ENCODE measurements around the gene COL8A2. TPM values are rescaled to one million over a fixed set of nuclear protein-coding genes. Genes with fewer than 3 reads are reported as not detected.

Gene COL8A2
- total RNA-seq, 1 experiment from 2014 or later: not detected

DNA sequence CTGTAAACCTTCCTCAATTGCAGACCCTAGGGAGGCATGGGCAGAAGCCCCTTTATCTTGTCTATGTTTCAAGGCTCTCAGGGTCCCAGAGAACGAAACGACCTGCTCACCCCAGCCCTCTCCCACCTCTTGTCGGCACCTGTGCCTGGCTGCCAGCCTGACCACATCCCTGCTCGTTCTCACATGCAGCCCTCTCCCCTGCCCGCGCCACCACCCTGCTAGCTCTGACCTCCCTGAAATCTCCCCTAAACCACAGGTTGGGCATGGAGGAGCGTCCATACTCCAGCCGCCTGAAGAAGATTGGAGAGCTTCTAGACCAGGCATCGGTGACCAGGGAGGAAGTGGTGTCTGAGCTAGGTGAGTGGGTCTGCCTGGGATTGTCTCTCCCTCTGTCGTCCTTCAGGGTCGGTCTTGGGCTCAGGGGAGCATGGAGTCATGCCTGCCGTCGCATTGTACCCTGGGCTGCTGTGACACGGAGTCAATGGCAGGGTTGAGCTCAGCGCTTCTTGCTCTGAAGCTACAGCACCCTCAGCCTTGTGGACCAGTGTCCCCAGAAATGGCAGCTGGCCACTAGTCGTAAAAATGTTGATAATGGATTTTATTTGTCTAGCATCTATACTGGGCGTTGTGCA lies 32.7 kb downstream of the COL8A2 start:
- TF ChIP-seq, protein P1, sequence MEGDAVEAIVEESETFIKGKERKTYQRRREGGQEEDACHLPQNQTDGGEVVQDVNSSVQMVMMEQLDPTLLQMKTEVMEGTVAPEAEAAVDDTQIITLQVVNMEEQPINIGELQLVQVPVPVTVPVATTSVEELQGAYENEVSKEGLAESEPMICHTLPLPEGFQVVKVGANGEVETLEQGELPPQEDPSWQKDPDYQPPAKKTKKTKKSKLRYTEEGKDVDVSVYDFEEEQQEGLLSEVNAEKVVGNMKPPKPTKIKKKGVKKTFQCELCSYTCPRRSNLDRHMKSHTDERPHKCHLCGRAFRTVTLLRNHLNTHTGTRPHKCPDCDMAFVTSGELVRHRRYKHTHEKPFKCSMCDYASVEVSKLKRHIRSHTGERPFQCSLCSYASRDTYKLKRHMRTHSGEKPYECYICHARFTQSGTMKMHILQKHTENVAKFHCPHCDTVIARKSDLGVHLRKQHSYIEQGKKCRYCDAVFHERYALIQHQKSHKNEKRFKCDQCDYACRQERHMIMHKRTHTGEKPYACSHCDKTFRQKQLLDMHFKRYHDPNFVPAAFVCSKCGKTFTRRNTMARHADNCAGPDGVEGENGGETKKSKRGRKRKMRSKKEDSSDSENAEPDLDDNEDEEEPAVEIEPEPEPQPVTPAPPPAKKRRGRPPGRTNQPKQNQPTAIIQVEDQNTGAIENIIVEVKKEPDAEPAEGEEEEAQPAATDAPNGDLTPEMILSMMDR (IDR thresholded peaks at IDR 0.05; ENCODE audit: unreplicated experiment): no peak
- Mint-ChIP-seq H3K4me1 (ENCODE audit: insufficient read depth, unreplicated experiment) (no peaks in the 10 kb centered on the region), H3K4me3 (ENCODE audit: unreplicated experiment) (no peak overlapping the region), H3K36me3 (ENCODE audit: insufficient read depth, unreplicated experiment) (peaks cover 24% of the 10 kb centered on the region), H3K27ac (ENCODE audit: low read depth, unreplicated experiment) (no peak overlapping the region), H3K27me3 (ENCODE audit: insufficient read depth, unreplicated experiment) (no peaks in the 10 kb centered on the region), H3K9me3 (ENCODE audit: unreplicated experiment) (no peaks in the 10 kb centered on the region)
- DNase-seq (ENCODE audit: unreplicated experiment): no peak
- ChIA-PET CTCF (interaction anchor here (0.6 to 1.3 kb wide), 5 partner anchors 8 to 208 kb away, joined by 3 to 5 read pairs (median 4); partner anchors contain the start of gene TRAPPC3), POLR2A (no interaction called here)
- no TSS peak for BruUV-seq (replicated peaks)
- intact Hi-C loops (cut with micrococcal nuclease): no loop called here

DNA sequence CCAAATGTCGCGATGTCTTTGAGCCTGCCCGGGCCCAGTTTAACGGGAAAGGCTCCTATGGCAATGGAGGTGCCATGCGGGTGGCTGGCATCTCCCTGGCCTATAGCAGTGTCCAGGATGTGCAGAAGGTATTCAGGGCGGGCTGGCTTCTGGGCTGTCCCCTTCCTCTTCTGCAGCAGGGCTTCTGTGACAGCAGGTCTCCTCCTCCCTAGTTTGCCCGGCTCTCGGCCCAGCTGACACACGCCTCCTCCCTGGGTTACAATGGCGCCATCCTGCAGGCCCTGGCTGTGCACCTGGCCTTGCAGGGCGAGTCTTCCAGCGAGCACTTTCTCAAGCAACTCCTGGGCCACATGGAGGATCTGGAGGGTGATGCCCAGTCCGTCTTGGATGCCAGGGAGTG lies 33.3 kb downstream of the COL8A2 start:
- ChIA-PET CTCF (interaction anchor here (0.6 to 2.1 kb wide), 4 partner anchors 8 to 43 kb away, joined by 3 to 8 read pairs (median 4); no protein-coding TSS in a partner anchor), POLR2A (interaction anchor here (0.7 kb wide), 1 partner anchor 275 kb away, joined by 5 read pairs; no protein-coding TSS in a partner anchor)
- TF ChIP-seq, protein P1 (IDR thresholded peaks at IDR 0.05; ENCODE audit: unreplicated experiment): no peak
- intact Hi-C loops (cut with micrococcal nuclease): no loop called here
- Mint-ChIP-seq H3K27me3 (ENCODE audit: insufficient read depth, unreplicated experiment) (no peaks in the 10 kb centered on the region), H3K4me3 (ENCODE audit: unreplicated experiment) (no peak overlapping the region), H3K4me1 (ENCODE audit: insufficient read depth, unreplicated experiment) (no peaks in the 10 kb centered on the region), H3K27ac (ENCODE audit: low read depth, unreplicated experiment) (no peak overlapping the region), H3K9me3 (ENCODE audit: unreplicated experiment) (no peaks in the 10 kb centered on the region), H3K36me3 (ENCODE audit: insufficient read depth, unreplicated experiment) (peaks cover 24% of the 10 kb centered on the region)
- BruUV-seq (replicated peaks): no TSS peak
- DNase-seq (ENCODE audit: unreplicated experiment): no peak

DNA sequence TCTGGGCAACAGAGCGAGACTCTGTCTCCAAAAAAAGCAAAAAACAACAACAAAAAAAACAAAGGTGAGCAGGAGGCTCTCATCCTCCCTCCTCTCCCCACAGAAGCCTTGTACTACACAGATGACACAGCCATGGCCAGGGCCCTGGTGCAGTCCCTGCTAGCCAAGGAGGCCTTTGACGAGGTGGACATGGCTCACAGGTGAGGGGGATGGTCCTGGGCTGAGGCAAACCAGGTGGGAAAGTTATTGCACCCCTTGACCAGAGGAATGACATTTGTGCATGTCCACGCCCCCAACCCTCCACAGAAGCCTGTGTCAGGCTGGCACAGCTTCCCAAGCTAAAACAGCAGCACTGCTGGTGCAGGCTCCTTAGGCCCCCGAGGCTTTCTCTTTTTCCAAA lies 33.9 kb downstream of the COL8A2 start:
- POLR2A ChIA-PET: interaction anchor here (0.7 kb wide), 1 partner anchor 275 kb away, joined by 5 read pairs; no protein-coding TSS in a partner anchor
- Mint-ChIP-seq H3K9me3 (ENCODE audit: unreplicated experiment) (no peaks in the 10 kb centered on the region), H3K27ac (ENCODE audit: low read depth, unreplicated experiment) (no peak overlapping the region), H3K4me1 (ENCODE audit: insufficient read depth, unreplicated experiment) (no peaks in the 10 kb centered on the region), H3K36me3 (ENCODE audit: insufficient read depth, unreplicated experiment) (peaks cover 24% of the 10 kb centered on the region), H3K4me3 (ENCODE audit: unreplicated experiment) (no peak overlapping the region), H3K27me3 (ENCODE audit: insufficient read depth, unreplicated experiment) (no peaks in the 10 kb centered on the region)
- intact Hi-C loops (cut with micrococcal nuclease): no loop called here
- CTCF ChIA-PET: interaction anchor here (1.3 to 2.1 kb wide), 2 partner anchors 9 to 154 kb away, joined by 7 to 8 read pairs; no protein-coding TSS in a partner anchor
- TF ChIP-seq, protein P1 (IDR thresholded peaks at IDR 0.05; ENCODE audit: unreplicated experiment): no peak
- no peak for DNase-seq (ENCODE audit: unreplicated experiment)
- no TSS peak for BruUV-seq (replicated peaks)

DNA sequence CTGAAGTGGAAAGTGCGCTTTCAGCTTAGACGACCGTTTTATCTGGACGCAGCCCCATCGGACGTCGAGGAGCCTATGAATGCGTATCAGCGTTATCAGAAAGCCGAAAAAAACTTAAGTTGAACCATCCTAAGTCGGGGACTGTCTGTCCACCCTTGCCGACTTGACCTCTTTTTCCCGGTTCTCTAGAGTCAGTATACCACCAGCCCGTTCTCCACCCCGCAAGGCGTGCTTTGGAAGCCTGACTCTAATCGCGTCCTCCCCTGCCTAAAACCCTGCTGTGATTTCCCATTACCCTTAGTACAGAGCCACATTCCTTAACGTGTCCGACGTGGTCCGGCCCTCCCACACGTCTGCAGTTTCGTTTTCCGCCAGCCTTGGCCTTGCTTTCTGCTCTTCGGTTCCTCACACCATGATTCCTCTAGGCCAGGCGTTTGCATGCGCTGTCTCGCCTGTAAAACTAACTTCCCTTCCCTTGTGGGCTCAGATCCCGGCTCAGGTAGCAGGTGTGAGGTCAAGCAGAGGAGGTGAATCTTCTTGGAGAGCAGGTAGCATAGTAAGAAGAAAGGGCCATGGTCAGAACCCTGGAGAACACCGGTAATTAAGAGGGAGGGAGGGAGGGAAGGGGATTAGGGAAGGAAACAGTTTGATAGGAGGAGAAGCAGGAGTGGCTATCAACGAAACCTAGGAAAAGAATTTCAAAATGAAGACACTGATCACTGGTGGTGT lies 35.5 kb downstream of the COL8A2 start:
- CTCF ChIA-PET: interaction anchor here (0.6 to 2.1 kb wide), 4 partner anchors 10 to 377 kb away, joined by 4 to 8 read pairs (median 6); no protein-coding TSS in a partner anchor
- intact Hi-C loops (cut with micrococcal nuclease): loop anchor here (2.0 kb wide), 1 partner anchor 159 kb away; the partner anchor contains the start of gene AGO3
- no peaks in the 10 kb centered on the region for H3K27me3 Mint-ChIP-seq (ENCODE audit: insufficient read depth, unreplicated experiment)

More for the DNA sequence above, 35.5 kb downstream of the COL8A2 start:
- H3K36me3 Mint-ChIP-seq (ENCODE audit: insufficient read depth, unreplicated experiment): peaks cover 24% of the 10 kb centered on the region
- TF ChIP-seq, protein P1 (IDR thresholded peaks at IDR 0.05; ENCODE audit: unreplicated experiment): no peak
- H3K9me3 Mint-ChIP-seq (ENCODE audit: unreplicated experiment): no peaks in the 10 kb centered on the region
- peak overlapping the region; percentile 82 for H3K27ac Mint-ChIP-seq (ENCODE audit: low read depth, unreplicated experiment)
- BruUV-seq (replicated peaks): TSS peak; percentile 70
- H3K4me1 Mint-ChIP-seq (ENCODE audit: insufficient read depth, unreplicated experiment): no peaks in the 10 kb centered on the region
- DNase-seq (ENCODE audit: unreplicated experiment): peak; percentile 30
- POLR2A ChIA-PET: interaction anchor here (0.6 to 1.6 kb wide), 7 partner anchors 55 to 280 kb away, joined by 3 to 6 read pairs (median 4); partner anchors contain the start of gene TRAPPC3
- H3K4me3 Mint-ChIP-seq (ENCODE audit: unreplicated experiment): peak overlapping the region; percentile 75
